Neural progenitor cell (in vitro differentiated cells): ENCODE measurements around the gene NPIPA8.
"Not testable (repeated sequence)": the region's sequence is repeated elsewhere in the genome, so short reads cannot be mapped to it uniquely, and the experiment has no call there.

ENCODE experiments used
- CTCF ChIP-seq: fragments of 200-600 bp; sonication (generic); IDR thresholded peaks from 2 replicates; pipeline ENCODE4 v1.5.1; 2017; ENCODE audit warnings: antibody characterized with exemption, mild to moderate bottlenecking
- EZH2 ChIP-seq: fragments of 200-600 bp; sonication (generic); IDR thresholded peaks from 2 replicates; pipeline ENCODE4 v1.6.1; 2017; ENCODE audit warnings: antibody characterized with exemption, mild to moderate bottlenecking, moderate library complexity
- EZH2phosphoT487 ChIP-seq: fragments of 200-600 bp; sonication (generic); IDR thresholded peaks from 2 replicates; pipeline ENCODE4 v1.6.1; 2017; ENCODE audit warnings: antibody characterized with exemption

DNA sequence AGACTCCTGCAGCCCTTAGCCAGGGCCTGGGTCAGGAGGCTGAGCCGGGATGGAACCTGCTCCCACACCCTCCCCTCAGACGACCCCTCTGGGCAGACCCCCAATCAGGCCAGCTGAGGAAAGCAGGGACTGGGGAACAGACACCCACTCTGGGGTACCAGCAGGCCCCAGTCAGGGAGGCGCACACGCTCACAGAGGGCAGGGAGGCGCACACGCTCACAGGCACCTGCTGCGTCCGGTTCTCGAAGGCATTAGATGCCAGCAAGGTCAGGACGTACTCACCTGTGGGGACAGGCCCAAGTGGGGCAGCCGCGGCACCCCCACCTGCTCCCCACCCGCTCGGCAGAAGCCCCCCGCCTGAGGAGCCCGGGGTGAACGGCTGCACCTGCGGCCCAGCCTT is 8.1 kb upstream of the NPIPA8 start:
- not testable (repeated sequence) for TF ChIP-seq CTCF, EZH2, EZH2phosphoT487
